B cell (primary cell): Measurements from ENCODE around the gene PDK1. TPM values are rescaled to one million over a fixed set of nuclear protein-coding genes. Genes with fewer than 3 reads are reported as not detected.
A peak's percentile ranks its signal among the peaks of the same experiment; 100 is the strongest.

Experiments
- ATAC-seq: fragments of 200-7000 bp; cut with Tn5 transposase; one replicate; pipeline ENCODE4 v1.10.0; 2021; ENCODE audit warnings: low read depth, mild to moderate bottlenecking, moderate number of reproducible peaks, moderate library complexity
- CTCF ChIA-PET: fragments of 350-600 bp; sonication (Branson Sonifier 250); formaldehyde crosslinking; loops from one replicate; lab custom pipeline; 2021; ENCODE audit warnings: antibody characterized with exemption, inconsistent platforms; lab: Charles Lee
- POLR2A ChIA-PET: fragments of 350-600 bp; sonication (Branson Sonifier 250); formaldehyde crosslinking; loops from one replicate; lab custom pipeline; 2021; ENCODE audit warnings: antibody characterized with exemption; lab: Charles Lee
- DNase-seq: peaks from one replicate; pipeline ENCODE4 v3.0.0; 2013
- H2AFZ ChIP-seq: 2 replicates; pipeline ENCODE4 v1.6.1; 2012; ENCODE audit warnings: mild to moderate bottlenecking, low read depth, low read length; ENCODE audit not compliant: insufficient read depth, poor library complexity, severe bottlenecking
- H3K27ac ChIP-seq, 2 donors: 1 replicate in 1 of 2; 2 replicates in 1 of 2; pipeline ENCODE4 v1.5.1; 2012 to 2013; ENCODE audit warnings: low read length in 2 of 2, mild to moderate bottlenecking in 2 of 2, moderate library complexity in 1 of 2
- H3K27me3 ChIP-seq, 4 experiments: fragments of 200-600 bp in 1 of 4; sonication (generic) in 1 of 4; replicated peaks in 1 of 4; 1 replicate in 2 of 4; 2 replicates in 2 of 4; pipeline versions ENCODE4 v1.6.1 to v1.7.0; 2013 to 2016; ENCODE audit warnings: low read length in 3 of 4, mild to moderate bottlenecking in 2 of 4, mixed read lengths in 1 of 4, moderate library complexity in 1 of 4; ENCODE audit not compliant: insufficient read depth in 4 of 4, control insufficient read depth in 3 of 4; ENCODE audit errors: control extremely low read depth in 1 of 4
- H3K36me3 ChIP-seq, 2 experiments: replicated peaks in 1 of 2; 1 replicate in 1 of 2; 2 replicates in 1 of 2; pipeline versions ENCODE4 v1.6.1 to v1.7.1; 2013; ENCODE audit warnings: low read length in 1 of 2; ENCODE audit not compliant: insufficient read depth in 2 of 2, control insufficient read depth in 1 of 2; ENCODE audit errors: control extremely low read depth in 1 of 2, extremely low read depth in 1 of 2
- H3K4me1 ChIP-seq, 2 donors: fragments of 200-600 bp in 1 of 2; sonication (generic) in 1 of 2; 1 replicate in 1 of 2; 2 replicates in 1 of 2; pipeline versions ENCODE4 v1.5.1 to v1.6.1; 2013 to 2017; ENCODE audit warnings: low read length in 2 of 2; ENCODE audit not compliant: control insufficient read depth in 2 of 2, insufficient read depth in 2 of 2
- H3K4me2 ChIP-seq: replicated peaks from 2 replicates; pipeline ENCODE3; 2012; ENCODE audit warnings: mild to moderate bottlenecking, low read depth, low read length; ENCODE audit not compliant: poor library complexity, severe bottlenecking
- H3K4me3 ChIP-seq, 5 experiments: fragments of 200-600 bp in 1 of 5; sonication (generic) in 1 of 5; 1 replicate in 3 of 5; 2 replicates in 2 of 5; pipeline versions ENCODE4 v1.5.1 to v1.7.0; 2011 to 2016; ENCODE audit warnings: low read length in 4 of 5, mild to moderate bottlenecking in 4 of 5, low read depth in 2 of 5, control low read depth in 1 of 5, moderate library complexity in 1 of 5; ENCODE audit not compliant: insufficient read depth in 1 of 5; ENCODE audit errors: control extremely low read depth in 1 of 5, extremely low read depth in 1 of 5
- H3K79me2 ChIP-seq: fragments of 200-600 bp; sonication (generic); one replicate; pipeline ENCODE4 v1.6.0; 2016; ENCODE audit warnings: low read length; ENCODE audit not compliant: control insufficient read depth, insufficient read depth
- H3K9ac ChIP-seq: fragments of 200-600 bp; sonication (generic); 2 replicates; pipeline ENCODE4 v1.6.1; 2017; ENCODE audit warnings: mild to moderate bottlenecking, low read length, moderate library complexity
- H3K9me3 ChIP-seq, 3 donors: one replicate each; pipeline versions ENCODE4 v1.6.1 to v1.7.1; 2013; ENCODE audit warnings: low read length in 2 of 3; ENCODE audit not compliant: control insufficient read depth in 2 of 3, insufficient read depth in 1 of 3; ENCODE audit errors: control extremely low read depth in 1 of 3
- H4K20me1 ChIP-seq: 2 replicates; pipeline ENCODE4 v1.6.0; 2012; ENCODE audit warnings: mild to moderate bottlenecking, low read length; ENCODE audit not compliant: insufficient read depth, control insufficient read depth, poor library complexity, severe bottlenecking
- H3K27ac Mint-ChIP-seq: one replicate; pipeline ENCODE4 v1.8.0; 2021; ENCODE audit warnings: mixed read lengths
- H3K27me3 Mint-ChIP-seq: one replicate; pipeline ENCODE4 v1.8.0; 2021; ENCODE audit warnings: mixed read lengths
- H3K4me1 Mint-ChIP-seq: one replicate; pipeline ENCODE4 v1.8.0; 2021; ENCODE audit warnings: mixed read lengths
- H3K4me3 Mint-ChIP-seq: one replicate; pipeline ENCODE4 v1.8.0; 2021; ENCODE audit warnings: mixed read lengths
- H3K9me3 Mint-ChIP-seq: one replicate; pipeline ENCODE4 v1.8.0; 2022; ENCODE audit warnings: mixed read lengths; ENCODE audit not compliant: insufficient read depth
- CTCF ChIP-seq: fragments of 200-600 bp; IDR thresholded peaks from one replicate; pipeline ENCODE4 v1.8.0; 2022; ENCODE audit warnings: antibody characterized with exemption, mild to moderate bottlenecking
- EZH2 ChIP-seq: IDR thresholded peaks from 2 replicates; pipeline ENCODE4 v1.6.1; 2012; ENCODE audit warnings: borderline replicate concordance, low read depth, mild to moderate bottlenecking, moderate library complexity, low read length; ENCODE audit not compliant: insufficient read depth, poor library complexity, severe bottlenecking
- WGBS: methylation state at CpG from one replicate; pipeline ENCODE4 v1.1.5; 2013; ENCODE audit warnings: missing lambda C conversion rate; ENCODE audit not compliant: insufficient coverage; 5-methylcytosine and 5-hydroxymethylcytosine counted together
- intact Hi-C: fragments of 100-400 bp; cut with micrococcal nuclease; formaldehyde crosslinking; loops from one replicate; pipeline ENCODE4 v1.10.0; 2022
- polyA plus RNA-seq: library from polyadenylated mRNA; depleted of rRNA; stranded (reverse); fragments of >200 nt; gene quantifications from 2 replicates; pipeline ENCODE4 v1.2.3, GENCODE V29; 2012
- total RNA-seq, 2 donors: library from RNA; stranded (reverse); fragments of 120-200 nt in 1 of 2; gene quantifications; 1 replicate in 1 of 2; 2 replicates in 1 of 2; pipeline versions ENCODE4 v1.2.3 to v1.2.4, GENCODE V29; 2013 to 2022

The PDK1 gene
- total and polyA plus RNA-seq, 2 donors (not counting 1 experiment from before 2014, with no cell fraction given) = 12.5 to 25.5 TPM

GRCh38 chr2:172513935-172514586, 41.8 kb upstream of the PDK1 start:
- Mint-ChIP-seq H3K27me3 (no peaks in the 10 kb centered on the region), H3K4me1 (peaks cover 50% of the 10 kb centered on the region), H3K9me3 (peaks cover 5% of the 10 kb centered on the region), H3K27ac (peak overlapping the region; percentile 79), H3K4me3 (peak overlapping the region; percentile 65)
- H3K4me3 ChIP-seq = no peak overlapping the region
- H2AFZ ChIP-seq = peak overlapping the region; percentile 44
- DNase-seq (peak; percentile 56), ATAC-seq (peak; percentile 73)
- peak overlapping the region; percentile 52 for H3K4me2 ChIP-seq
- TF ChIP-seq EZH2 (no peak), CTCF (no peak)
- H3K9ac ChIP-seq = peak overlapping the region; percentile 19
- no peaks in the 10 kb centered on the region for H3K36me3 ChIP-seq
- intact Hi-C loops = no loop called here
- ChIA-PET POLR2A (no interaction called here), CTCF (no interaction called here)
- peaks cover 0 to 20% (median 17%) of the 10 kb centered on the region in 3 donors for H3K9me3 ChIP-seq
- H4K20me1 ChIP-seq = no peaks in the 10 kb centered on the region
- H3K27me3 ChIP-seq = no peaks in the 10 kb centered on the region
- H3K79me2 ChIP-seq = peaks cover 4% of the 10 kb centered on the region
- peak overlapping the region in 1 of 2 donors; percentile 62 for H3K27ac ChIP-seq
- peaks cover 55 to 57% of the 10 kb centered on the region in 2 donors for H3K4me1 ChIP-seq
- whole genome bisulfite sequencing = 91% methylated on average over 13 of the region's 15 CpGs

GRCh38 chr2:172516299-172516698, 39.6 kb upstream of the PDK1 start:
- Histone ChIP-seq H4K20me1 (no peaks in the 10 kb centered on the region), H3K4me3 (no peak overlapping the region), H2AFZ (no peak overlapping the region), H3K36me3 (no peaks in the 10 kb centered on the region), H3K79me2 (peaks cover 4% of the 10 kb centered on the region), H3K27ac (no peak overlapping the region), H3K9me3 (peaks cover 2 to 31% (median 26%) of the 10 kb centered on the region in 3 donors), H3K4me1 (peaks cover 34 to 37% of the 10 kb centered on the region in 2 donors), H3K9ac (no peak overlapping the region), H3K4me2 (no peak overlapping the region), H3K27me3 (no peaks in the 10 kb centered on the region)
- Mint-ChIP-seq H3K4me3 (no peak overlapping the region), H3K4me1 (peaks cover 30% of the 10 kb centered on the region), H3K27ac (no peak overlapping the region), H3K27me3 (no peaks in the 10 kb centered on the region), H3K9me3 (peaks cover 13% of the 10 kb centered on the region)
- CTCF ChIA-PET = no interaction called here
- WGBS = 63% methylated on average over 1 of the region's 1 CpG
- intact Hi-C loops = no loop called here
- POLR2A ChIA-PET = no interaction called here
- no peak for ATAC-seq
- no peak for TF ChIP-seq CTCF
- no peak for TF ChIP-seq EZH2
- no peak for DNase-seq
